IPS DF 6.9 (cell line): ENCODE measurements around the gene MYO1F.
"Not testable (repeated sequence)": the region's sequence is repeated elsewhere in the genome, so short reads cannot be mapped to it uniquely, and the experiment has no call there.

ENCODE experiments used
- DNase-seq: peaks from one replicate; pipeline ENCODE4 v3.0.0-alpha.2; 2013; ENCODE audit warnings: low read depth, low spot score
- H3K27ac ChIP-seq: one replicate; pipeline ENCODE4 v1.5.1; 2013; ENCODE audit warnings: low read length, control low read depth
- H3K27me3 ChIP-seq: 2 replicates; pipeline ENCODE4 v1.6.1; 2013; ENCODE audit warnings: mild to moderate bottlenecking, low read length; ENCODE audit not compliant: control insufficient read depth, insufficient read depth
- H3K36me3 ChIP-seq: 2 replicates; pipeline ENCODE4 v1.6.1; 2013; ENCODE audit warnings: low read length; ENCODE audit not compliant: control insufficient read depth, insufficient read depth
- H3K4me1 ChIP-seq: 2 replicates; pipeline ENCODE4 v1.6.1; 2013; ENCODE audit warnings: low read length; ENCODE audit not compliant: control insufficient read depth, insufficient read depth
- H3K4me3 ChIP-seq: 2 replicates; pipeline ENCODE4 v1.5.1; 2013; ENCODE audit warnings: mild to moderate bottlenecking, low read length
- H3K9me3 ChIP-seq: 2 replicates; pipeline ENCODE4 v1.6.1; 2013; ENCODE audit warnings: low read length, inconsistent platforms; ENCODE audit not compliant: control insufficient read depth, insufficient read depth
- WGBS: extraction: QIAGEN DNeasy Blood & Tissue Kit; methylation state at CpG from one replicate; pipeline ENCODE4 v1.1.7; 2013; ENCODE audit warnings: mixed read lengths, missing lambda C conversion rate; ENCODE audit not compliant: insufficient read length, insufficient coverage; 5-methylcytosine and 5-hydroxymethylcytosine counted together

MYO1F gene

DNA sequence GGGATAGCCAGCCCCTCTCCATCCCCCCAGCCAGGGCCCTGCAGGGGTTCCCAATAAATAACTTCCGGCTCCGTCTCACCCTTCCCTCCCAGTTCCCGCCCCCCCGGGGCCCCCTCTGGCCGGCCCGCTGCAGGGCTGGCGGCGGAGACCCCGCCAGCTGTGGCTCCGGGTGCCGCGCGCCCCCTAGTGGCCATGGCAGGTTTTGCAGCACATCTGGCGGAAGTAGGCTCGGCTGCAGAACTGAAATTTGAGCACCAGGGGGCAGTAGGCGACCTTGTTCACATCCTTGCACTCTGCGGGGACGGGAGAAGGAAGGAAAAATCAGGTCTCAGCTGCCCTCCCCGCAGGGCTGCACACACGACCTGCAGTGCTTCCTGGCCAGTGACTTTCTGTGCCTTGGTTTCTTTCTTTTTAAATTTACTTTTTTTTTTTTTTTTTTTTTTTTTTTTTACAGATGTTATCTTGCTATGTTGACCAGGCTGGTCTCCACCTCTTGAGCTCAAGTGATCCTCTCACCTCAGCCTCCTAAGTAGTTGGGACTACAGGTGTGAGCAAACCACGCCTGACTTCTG, 3.6 kb upstream of the MYO1F start:
- Histone ChIP-seq H3K4me3 (no peak overlapping the region), H3K4me1 (0 out of 2 replicates have a peak, but pooled peaks cover 1% of the 10 kb centered on the region), H3K9me3 (no peaks in the 10 kb centered on the region), H3K36me3 (no peaks in the 10 kb centered on the region; the same call in 1 of the 2 replicates), H3K27me3 (no peaks in the 10 kb centered on the region), H3K27ac (no peak overlapping the region)
- DNase-seq = peak; percentile 73
- WGBS = no CpG with 5 or more reads among the region's 21 CpGs

DNA sequence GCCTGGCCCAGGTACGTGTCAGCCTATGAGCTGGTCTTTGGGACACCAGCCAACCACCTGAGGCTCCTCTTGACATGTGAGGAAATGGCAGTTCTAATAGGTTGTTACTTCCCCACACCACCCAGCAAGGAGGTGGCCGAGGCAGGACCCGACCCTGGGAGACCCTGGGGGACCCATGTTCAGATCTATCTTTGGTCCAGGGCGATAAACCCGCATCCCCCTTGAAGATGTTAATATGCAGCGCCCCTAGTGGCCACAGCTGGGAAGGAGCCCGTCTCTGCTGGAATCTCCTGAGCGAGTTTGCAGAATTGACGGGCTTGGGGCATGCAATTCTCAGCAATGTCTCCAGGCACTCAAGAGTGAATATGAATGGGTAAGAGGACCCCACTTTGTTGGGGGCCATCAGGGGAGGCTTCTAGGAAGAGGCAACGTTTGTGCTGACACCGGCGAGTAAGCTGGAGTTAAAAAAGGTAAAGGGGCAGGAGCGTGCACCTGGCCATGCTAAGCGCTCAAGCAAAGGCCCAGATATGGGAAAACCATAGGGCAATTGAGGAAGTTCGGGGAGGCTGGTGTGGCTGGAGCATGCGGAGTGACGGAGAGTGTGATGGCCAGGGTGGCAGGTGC, 1.5 kb upstream of the MYO1F start:
- H3K27ac ChIP-seq = no peak overlapping the region
- 0 out of 2 replicates have a peak, but pooled peaks cover 1% of the 10 kb centered on the region for H3K4me1 ChIP-seq
- no peaks in the 10 kb centered on the region for H3K36me3 ChIP-seq
- H3K9me3 ChIP-seq = no peaks in the 10 kb centered on the region
- no peak overlapping the region for H3K4me3 ChIP-seq
- peak; percentile 67 for DNase-seq
- no CpG with 5 or more reads among the region's 17 CpGs for WGBS
- H3K27me3 ChIP-seq = no peaks in the 10 kb centered on the region

DNA sequence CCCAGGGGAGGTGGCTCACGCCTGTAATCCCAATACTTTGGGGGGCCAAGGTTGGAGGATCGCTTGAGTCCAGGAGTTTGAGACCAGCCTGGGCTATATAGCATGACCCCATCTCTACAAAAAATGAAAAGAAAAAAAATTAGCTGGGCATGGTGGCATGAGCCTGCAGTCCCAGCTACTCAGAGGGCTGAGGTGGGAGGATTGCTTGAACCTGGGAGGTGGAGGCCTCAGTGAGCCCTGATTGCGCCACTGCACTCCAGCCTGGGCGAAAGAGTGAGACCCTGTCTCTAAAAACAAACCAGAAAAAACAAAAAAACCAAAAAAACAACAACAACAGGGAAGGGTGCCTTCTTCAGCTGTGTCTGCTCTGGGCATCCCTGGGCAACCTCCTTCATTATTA, 499 bp upstream of the MYO1F start:
- Histone ChIP-seq H3K36me3 (no peaks in the 10 kb centered on the region), H3K27me3 (no peaks in the 10 kb centered on the region), H3K27ac (no peak overlapping the region), H3K9me3 (no peaks in the 10 kb centered on the region), H3K4me3 (no peak overlapping the region), H3K4me1 (0 out of 2 replicates have a peak, but pooled peaks cover 1% of the 10 kb centered on the region)
- no peak for DNase-seq
- no CpG with 5 or more reads among the region's 4 CpGs for WGBS

DNA sequence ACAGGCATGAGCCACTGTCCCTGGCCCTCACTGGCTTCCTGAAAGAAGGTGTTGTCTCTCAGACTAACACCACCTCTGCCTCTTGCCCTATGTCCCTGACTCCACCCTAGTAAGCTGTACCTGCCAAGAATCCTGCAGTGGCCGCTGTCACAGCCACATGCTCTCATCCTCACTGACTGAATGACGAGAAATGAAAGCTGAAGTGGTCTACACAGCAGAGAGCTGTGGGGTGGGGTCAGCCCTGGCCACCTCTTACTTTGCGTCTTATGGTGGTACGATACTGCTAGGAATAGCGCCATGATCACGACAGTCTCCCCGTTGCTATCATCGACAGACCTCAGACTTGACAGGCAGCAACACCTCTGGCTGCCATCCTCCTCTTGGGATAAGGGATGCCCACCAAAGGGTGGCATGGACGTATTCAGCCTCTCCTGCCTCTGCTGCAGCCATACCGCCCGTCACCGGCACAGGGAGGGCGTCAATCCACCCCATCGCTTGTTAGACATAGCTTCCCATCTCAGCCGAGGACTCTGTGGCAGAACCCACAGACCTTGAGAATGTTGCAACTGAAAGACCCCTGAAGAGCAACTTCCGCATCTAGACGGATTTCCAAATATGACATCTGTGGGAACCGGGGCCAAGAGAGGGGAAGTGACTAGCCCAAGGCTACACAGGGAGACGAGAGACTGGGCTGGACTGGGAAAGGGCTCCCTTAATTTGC, 809 bp downstream of the MYO1F start:
- Histone ChIP-seq H3K4me3 (no peak overlapping the region), H3K27me3 (no peaks in the 10 kb centered on the region), H3K4me1 (0 out of 2 replicates have a peak, but pooled peaks cover 1% of the 10 kb centered on the region), H3K27ac (no peak overlapping the region), H3K9me3 (no peaks in the 10 kb centered on the region), H3K36me3 (no peaks in the 10 kb centered on the region)
- DNase-seq = no peak
- WGBS = no CpG with 5 or more reads among the region's 19 CpGs

DNA sequence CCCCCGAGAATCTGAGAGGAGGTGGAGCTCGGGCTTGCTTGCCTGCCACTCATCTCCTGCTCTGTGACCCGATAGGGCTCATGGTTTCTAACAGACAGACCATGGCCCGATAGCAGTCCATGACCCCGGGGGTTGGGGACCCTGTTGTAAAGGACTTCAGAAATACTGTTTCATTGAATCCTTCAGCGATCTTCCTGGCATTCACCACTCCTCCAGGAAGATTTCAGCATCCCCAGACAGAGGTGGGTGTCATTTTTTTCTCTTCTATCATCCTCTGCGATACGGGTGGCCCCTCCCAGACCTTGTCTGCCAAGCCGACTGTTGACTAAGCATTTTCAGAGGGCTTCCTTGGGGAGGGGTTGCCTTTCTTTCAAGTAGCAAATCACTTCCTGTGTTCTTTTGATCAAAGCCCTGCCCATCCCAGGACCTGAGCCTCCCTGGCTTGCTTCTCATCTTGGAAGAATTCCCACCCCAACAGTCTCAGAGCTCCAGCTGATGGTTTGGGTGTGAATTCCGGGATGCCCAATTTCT, 1.7 kb downstream of the MYO1F start:
- Histone ChIP-seq H3K27me3 (no peaks in the 10 kb centered on the region), H3K36me3 (no peaks in the 10 kb centered on the region), H3K27ac (no peak overlapping the region), H3K4me1 (0 out of 2 replicates have a peak, but pooled peaks cover 1% of the 10 kb centered on the region), H3K4me3 (no peak overlapping the region), H3K9me3 (no peaks in the 10 kb centered on the region)
- no CpG with 5 or more reads among the region's 10 CpGs for WGBS
- no peak for DNase-seq

DNA sequence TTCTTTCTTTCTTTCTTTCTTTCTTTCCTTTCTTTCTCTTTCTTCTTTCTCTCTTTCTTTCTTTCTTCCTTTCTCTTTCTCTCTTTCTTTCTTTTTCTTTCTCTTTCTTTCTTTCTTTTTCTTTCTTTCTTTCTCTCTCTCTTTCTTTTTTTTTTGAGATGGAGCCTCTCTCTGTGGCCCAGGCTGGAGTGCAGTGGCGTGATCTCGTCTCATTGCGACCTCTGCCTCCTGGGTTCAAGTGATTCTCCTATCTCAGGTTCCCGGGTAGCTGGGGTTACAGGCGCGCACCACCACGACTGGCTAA, 2.7 kb downstream of the MYO1F start:
- DNase-seq, H3K4me1 ChIP-seq, H3K27ac ChIP-seq, H3K27me3 ChIP-seq, H3K36me3 ChIP-seq, H3K9me3 ChIP-seq, H3K4me3 ChIP-seq: not testable (repeated sequence)
- no CpG with 5 or more reads among the region's 7 CpGs for WGBS

DNA sequence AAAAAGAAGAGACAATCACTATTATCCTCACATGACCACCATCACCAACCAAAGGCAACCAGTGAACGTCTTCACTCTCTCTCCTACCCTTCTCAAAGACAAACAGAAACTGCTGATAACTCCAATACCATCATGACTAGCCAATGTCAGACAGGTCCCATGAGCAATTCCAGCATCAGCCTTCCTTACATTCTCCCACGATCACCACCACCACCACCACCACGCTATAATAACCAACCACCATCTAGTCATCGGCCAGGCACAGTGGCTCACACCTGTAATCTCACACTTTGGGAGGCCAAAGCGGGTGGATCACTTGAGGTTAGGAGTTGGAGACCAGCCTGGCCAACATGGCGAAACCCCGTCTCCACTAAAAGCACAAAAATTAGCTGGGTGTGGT, 3.9 kb downstream of the MYO1F start:
- Histone ChIP-seq H3K9me3 (no peaks in the 10 kb centered on the region), H3K4me3 (no peak overlapping the region), H3K4me1 (no peaks in the 10 kb centered on the region), H3K27ac (no peak overlapping the region), H3K36me3 (no peaks in the 10 kb centered on the region), H3K27me3 (no peaks in the 10 kb centered on the region)
- no peak for DNase-seq
- WGBS = no CpG with 5 or more reads among the region's 7 CpGs

DNA sequence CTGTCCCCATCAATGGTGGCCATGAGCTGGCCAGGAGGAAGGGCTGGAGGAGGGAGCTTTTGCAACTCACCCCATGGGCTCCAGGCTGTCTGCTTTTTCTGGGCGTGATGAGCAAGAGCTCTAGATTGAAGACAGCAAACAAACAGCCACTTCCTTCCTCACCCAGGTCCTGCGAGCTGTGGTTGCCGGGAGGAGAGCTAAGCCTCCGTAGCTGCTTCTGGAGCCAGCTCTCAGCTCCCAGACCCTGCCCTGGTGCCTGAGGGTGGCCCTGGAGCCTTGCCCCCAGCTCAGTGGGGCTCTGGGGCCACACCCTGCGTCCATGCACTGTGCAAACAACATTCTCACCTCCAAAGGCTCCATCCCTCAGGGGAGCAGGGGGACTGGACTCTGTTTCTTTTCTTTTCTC, 6.2 kb downstream of the MYO1F start:
- H3K36me3 ChIP-seq = no peaks in the 10 kb centered on the region
- H3K4me1 ChIP-seq = no peaks in the 10 kb centered on the region
- DNase-seq = no peak
- H3K9me3 ChIP-seq = no peaks in the 10 kb centered on the region
- H3K4me3 ChIP-seq = no peak overlapping the region
- H3K27ac ChIP-seq = no peak overlapping the region
- no CpG with 5 or more reads among the region's 5 CpGs for WGBS
- no peaks in the 10 kb centered on the region for H3K27me3 ChIP-seq

DNA sequence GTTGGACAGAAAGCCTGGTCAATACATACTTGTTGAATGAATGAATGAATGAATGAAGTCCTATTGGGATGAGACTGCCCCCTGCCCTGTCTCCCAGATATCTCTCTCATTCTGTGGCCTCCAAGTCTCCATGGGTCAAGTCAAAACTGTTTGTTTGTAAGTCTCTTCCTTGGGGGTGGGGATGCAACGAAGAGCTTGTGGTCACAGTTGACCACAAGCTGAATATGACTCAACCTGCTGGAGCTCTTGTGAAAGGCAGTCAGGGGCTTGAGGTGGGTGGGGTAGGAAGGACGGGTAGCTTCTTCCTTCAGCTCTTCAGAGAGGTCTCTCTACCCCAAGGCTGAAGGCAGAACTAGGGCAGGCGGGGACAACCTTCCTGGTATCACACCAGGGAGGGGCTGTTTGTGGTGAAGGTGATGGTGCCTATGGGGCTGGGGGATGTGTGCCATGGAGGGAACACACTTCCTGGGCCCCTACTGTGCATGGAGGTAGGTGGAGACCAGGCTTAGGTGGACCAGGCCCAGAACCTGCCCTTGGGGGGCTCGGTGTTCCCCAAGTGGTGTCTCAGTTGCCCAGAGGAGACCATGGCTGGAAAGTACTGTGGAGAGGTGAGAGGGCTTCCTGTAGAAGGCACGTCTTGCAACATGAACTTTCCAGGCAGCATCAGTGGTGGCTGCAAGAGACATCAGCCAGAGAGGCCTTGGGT, 8.0 kb downstream of the MYO1F start:
- Histone ChIP-seq H3K27me3 (no peaks in the 10 kb centered on the region), H3K36me3 (no peaks in the 10 kb centered on the region), H3K27ac (no peak overlapping the region), H3K9me3 (no peaks in the 10 kb centered on the region), H3K4me3 (no peak overlapping the region), H3K4me1 (no peaks in the 10 kb centered on the region)
- no peak for DNase-seq
- no CpG with 5 or more reads among the region's 5 CpGs for WGBS

DNA sequence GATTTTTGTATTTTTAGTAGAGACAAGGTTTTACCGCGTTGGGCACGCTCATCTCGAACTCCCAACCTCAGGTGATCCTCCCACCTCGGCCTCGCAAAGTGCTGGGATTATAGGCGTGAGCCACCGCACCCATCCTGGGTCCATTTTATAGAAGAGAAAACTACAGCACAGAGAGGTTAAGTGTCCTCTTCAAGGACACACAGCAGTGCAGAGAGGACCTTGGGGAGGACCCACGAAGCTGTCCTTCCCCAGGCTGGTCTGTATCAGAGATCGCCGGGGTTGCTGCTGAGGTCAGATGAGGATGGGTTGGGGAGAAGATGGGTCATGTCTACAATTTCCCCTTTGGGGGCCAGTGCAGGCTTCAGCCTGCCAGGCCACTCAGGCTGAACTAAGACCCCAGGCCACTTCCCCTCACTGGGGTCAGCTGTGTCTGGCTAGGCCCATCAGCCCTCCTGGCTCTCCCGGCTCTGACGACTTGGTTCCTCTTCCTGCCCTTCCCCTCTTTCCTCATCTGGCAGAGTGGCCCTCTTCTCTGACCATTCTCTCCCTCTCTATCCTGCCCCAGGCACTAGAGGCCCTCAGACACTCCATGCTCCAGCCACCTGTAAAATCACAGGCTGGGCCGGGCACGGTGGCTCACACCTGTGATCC, 9.6 kb downstream of the MYO1F start:
- Histone ChIP-seq H3K36me3 (no peaks in the 10 kb centered on the region), H3K27ac (no peak overlapping the region), H3K27me3 (no peaks in the 10 kb centered on the region), H3K4me3 (no peak overlapping the region), H3K9me3 (no peaks in the 10 kb centered on the region), H3K4me1 (no peaks in the 10 kb centered on the region)
- DNase-seq = no peak
- no CpG with 5 or more reads among the region's 15 CpGs for WGBS
